NCI-H2196 treated with DMSO at 0.1 percent for 48 hours (cell line): ENCODE measurements around the gene OAF.

Experiments
- DNase-seq: peaks from one replicate; lab custom pipeline; 2025; ENCODE audit not compliant: unreplicated experiment; lab: John Stamatoyannopoulos, UW

The OAF gene

DNA sequence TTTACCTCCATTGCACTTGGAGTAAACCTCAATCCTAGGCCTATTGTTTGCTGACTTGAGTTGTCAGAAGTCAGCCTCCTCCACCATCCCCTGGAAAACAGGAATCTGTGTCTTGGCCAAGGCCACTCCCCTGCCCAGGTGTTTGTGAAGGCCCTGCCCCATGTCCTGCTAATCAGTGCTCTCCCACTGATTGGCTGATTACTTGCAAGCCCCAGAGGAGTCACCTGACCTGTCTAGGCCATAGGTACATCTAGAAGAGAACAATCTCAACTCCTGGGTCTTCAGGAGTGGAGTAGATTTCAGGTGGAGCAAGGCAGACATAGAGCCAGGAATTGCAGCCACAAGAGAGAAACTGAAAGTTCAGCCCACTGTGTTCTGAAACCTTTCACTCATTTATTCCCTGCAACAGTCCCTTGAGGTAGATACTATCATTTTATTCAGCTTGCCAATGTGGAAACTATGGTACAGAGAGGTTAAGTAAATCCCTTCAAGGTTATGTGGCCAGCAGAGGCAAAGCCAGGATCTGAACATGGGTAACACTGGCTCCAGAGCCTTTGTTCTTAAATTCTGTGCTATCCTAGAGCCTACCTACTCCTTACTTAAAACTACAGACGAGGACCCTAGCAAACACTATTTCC lies 10.4 kb downstream of the OAF start:
- no peak for DNase-seq

DNA sequence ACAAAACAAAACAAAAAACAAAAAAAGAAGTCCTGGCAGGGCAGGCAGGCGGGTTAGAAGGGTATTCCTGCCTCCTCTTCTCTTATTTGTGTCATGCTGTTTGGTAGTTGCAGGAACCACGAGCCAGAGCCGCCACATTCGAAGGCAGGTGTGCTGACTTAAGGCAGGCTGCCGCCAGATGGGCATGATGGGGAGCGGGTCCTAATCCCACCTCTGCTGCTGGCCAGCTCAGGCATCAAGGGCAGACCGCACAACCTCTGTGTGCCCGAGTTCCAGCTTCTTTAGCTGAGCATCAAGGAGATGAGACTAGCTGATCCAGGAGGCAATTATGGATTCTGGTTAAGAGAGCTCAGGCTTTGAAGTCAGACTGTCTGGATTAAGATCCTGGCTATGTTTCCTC lies 12.1 kb downstream of the OAF start:
- no peak for DNase-seq

- no peak for DNase-seq
Observed at GRCh38 chr11:120223793-120224192, 13.0 kb downstream of the OAF start.

DNA sequence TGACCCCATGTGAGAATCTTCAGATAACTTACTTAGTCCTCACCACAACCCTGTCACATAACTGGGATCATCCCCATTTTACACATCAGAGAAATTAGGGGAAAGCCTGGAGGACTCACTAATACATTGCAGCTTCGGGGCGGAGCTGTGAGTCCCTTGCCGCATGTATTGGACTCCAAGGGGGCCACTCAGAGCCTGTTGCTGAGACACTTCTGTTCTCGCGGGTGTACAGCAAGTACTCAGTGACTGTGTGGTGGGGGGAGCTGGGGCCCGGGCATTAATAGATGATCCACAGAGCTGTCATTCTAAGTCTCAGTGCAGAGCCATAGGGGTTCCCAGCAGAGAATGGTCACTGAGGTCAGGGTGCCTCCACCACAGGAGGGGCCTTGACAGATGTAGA lies 13.5 kb downstream of the OAF start:
- DNase-seq = no peak

- DNase-seq = no peak
Observed at GRCh38 chr11:120224972-120225909, 14.4 kb downstream of the OAF start.

GRCh38 chr11:120226242-120226641 lies 15.4 kb downstream of the OAF start:
- DNase-seq = no peak

- no peak for DNase-seq
Observed at GRCh38 chr11:120226714-120227113, 15.9 kb downstream of the OAF start.

DNA sequence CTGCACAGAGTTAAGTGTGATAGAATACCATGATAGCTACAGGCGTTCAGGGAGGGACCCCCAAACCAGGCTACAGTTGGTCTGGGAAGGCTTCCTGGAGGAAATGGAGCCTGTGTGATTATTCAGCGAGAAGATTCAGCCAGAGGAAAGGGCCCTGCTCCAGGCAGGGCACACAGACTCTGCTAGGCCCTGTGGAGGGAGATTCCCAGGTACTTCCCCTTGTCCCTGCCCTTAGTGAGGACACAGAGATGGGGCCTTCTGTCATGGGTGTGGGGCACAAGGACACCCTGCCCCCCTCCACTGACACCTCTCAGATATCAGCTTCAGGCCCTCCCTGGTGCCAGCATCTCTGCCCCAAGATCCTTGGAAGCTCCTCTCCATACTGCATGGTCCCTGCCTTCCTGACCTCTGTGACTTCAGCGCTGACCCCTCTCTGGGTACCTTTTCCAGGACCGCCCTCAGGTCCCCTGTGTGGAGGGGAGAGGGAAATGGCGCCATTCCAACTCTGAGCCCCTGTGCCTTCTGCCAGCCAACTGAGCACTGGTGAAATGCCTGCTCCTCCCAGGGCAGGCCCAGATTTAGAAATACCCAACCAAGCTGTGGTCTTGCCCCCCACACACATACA lies 16.5 kb downstream of the OAF start:
- DNase-seq = no peak

DNA sequence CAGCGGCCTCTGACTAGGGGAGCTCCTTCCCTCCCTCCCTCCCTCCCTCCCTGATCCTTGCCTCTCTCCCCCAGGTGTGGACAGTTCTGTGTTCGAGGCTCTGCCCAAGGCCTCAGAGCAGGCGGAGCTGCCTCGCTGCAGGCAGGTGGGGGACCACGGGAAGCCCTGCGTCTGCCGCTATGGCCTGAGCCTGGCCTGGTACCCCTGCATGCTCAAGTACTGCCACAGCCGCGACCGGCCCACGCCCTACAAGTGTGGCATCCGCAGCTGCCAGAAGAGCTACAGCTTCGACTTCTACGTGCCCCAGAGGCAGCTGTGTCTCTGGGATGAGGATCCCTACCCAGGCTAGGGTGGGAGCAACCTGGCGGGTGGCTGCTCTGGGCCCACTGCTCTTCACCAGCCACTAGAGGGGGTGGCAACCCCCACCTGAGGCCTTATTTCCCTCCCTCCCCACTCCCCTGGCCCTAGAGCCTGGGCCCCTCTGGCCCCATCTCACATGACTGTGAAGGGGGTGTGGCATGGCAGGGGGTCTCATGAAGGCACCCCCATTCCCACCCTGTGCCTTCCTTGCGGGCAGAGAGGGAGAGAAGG lies 18.1 kb downstream of the OAF start:
- no peak for DNase-seq

DNA sequence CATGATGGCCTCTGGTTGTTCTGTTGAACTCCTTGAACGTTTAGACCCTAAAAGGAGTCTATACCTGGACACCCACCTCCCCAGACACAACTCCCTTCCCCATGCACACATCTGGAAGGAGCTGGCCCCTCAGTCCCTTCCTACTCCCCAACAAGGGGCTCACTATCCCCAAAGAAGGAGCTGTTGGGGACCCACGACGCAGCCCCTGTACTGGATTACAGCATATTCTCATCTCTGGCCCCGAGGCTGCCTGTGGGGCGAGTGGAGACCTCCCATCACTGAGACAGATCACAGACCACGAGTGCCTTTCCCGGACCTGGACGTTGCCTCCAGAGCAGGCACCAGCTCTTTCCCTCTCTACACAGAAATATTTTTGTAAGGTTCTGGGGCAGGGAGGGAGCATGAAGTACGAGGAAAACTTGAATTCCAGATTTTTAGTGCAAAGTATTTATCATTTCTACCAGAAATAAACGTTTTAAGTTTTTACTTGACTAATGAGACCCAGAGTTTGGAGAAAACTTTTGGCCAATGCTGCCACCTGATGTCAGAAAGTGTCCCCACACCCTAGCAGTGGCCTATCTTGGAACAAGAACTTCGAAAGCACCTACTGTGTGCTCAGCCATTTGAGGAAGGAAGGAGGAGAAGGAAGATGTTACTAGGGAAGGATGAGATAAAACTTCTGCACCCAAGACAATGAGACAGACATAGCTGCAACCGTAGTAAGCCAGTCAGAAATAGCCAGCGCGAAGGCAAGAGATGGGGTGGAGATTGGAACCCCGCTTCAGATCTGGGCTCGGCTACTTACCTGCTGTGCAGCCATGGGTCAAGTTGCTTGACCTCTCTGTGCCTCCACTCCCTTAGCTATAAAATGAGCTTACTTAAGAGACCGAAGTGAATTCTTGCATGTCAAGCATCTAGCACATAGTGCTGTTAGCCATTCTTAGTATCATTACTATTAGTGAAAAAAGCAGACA lies 18.9 kb downstream of the OAF start:
- no peak for DNase-seq

GRCh38 chr11:120230433-120231071 lies 19.7 kb downstream of the OAF start:
- no peak for DNase-seq

- no peak for DNase-seq
Observed at GRCh38 chr11:120231963-120232362, 21.1 kb downstream of the OAF start.

DNA sequence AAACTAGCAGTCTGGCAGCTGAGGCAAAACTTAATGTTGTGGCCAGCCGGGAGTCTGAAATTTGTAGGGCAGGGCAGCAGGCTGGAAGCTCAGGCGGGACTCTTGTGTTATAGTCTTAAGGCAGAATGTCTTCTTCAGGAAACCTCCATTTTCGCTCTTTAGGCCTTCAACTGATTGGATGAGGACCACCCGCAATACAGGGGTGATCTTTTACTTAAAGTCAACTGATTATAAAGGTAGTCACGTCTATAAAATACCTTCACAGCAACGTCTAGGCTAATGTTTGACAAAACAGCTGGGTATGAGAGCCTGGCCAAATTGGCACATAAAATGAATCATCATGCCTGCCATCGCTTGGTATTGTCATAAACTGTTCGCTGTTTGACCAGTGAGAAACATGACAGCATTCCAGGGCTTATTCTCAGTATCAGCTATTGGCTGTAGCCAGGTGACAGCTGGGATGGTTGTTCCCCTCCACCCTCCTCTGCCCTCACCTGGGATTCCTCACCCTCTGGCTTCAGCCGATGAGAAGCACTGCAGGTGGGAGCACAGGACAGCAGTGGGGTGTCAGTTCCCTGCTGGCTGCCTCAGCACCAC lies 22.5 kb downstream of the OAF start:
- no peak for DNase-seq

DNA sequence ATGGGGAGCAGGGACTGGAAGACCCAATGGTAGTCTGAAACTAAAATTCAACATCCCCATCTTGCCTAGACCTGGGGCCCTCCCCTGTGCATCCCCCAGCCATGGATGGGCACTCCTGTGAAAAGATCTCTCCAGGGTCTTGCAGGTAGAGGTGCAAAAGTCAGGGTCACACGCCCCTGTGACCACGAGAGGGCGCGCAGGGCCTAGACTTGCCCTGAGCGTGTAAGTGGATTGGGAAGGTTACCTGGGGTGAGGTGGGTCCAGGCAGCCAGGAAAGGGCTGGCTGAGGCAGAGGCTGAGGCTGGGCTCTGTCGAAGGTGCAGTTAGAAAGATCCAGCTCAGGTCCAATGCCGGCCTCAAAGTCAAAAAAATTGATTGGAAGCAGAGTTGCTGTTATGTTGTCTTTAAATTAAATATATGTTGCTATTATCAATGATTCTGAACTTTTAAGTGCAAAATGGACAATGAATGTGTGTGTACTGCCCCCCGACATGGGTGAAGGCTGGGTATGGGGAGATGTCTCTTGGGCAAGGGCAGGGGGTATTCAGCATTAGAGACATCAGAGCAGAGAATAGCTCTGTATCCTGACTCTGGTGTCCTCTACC lies 24.3 kb downstream of the OAF start:
- DNase-seq = peak; percentile 25

DNA sequence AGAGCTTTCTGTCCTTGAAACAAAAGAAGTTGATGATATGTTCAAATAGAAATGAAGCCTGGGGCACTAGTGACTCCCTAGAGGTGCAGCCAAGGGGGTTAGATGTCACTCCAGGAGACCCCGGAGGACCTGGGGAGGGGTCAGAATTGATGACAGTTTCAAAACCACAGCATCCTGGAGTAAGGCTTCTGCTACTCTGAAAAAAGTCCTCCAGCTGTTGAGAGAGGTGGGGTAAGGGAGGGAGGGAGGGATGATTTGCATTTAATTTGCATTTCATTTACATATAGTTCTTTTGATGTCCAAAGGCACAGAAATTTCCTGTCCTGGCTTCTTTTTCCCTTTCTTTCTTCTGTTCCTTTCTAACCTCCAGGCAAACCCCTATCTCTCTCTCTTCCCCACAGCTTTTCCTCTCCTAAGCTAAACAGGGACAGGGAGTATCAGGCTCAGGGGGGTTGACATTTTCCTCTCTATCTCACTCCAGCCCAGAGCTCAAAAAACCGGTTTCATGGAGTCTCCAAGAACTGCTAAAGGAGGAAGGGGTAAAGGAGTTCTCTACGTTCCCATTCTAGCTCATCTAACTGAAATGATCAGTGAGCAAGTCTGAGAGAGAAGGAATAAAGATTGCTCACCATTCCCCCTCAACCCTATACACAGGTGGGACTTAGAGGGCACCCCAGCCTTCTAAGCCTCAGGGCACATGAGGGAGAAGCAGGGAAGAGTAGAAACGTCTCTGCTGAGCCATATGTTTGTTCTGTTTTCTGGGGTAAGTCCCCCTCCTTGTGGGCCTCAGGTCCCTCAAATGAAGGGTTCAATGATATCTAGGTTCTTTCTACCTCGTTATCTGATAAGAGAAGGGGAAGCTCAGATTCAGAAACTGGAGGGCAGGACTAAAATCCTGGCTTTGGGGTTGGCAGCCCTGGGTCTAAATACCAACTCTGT lies 25.6 kb downstream of the OAF start:
- no peak for DNase-seq

DNA sequence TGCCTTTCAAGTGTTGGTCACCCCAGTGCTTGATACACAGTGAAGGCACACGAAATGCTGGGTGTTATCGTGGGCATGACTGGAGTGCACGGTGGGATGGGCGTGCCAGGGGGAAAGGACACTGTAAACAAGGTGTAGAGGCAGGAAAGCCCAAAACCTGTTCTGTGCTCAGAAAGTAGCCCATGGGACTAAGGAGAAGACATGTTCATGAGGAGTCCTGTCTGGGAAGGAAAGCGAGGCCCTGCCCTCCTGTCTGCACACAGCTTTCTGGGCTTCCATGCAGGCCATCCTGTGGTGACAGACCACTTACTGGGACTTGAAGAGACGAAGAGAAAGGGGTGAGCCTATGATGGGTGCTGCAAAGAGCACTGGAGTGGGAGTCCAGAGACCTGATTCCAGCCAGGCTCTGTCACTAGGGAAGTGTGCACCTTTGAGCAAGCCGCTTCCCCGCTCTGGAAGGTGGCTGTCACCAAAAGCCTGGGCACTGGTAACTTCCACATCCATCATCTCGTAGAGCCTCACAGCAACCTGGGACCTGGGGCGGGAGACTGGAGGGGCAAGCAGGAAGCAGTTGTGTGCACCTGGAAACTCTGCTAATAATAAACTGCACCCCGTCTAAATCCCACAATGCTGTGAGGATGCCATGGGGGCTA lies 28.3 kb downstream of the OAF start:
- DNase-seq = no peak
